Embryonic facial prominence (tissue), 1 donor: ENCODE data around the gene NUP62.
"Not testable (repeated sequence)": the region's sequence is repeated elsewhere in the genome, so short reads cannot be mapped to it uniquely, and the experiment has no call there.

Experiments
- DNase-seq: peaks from one replicate; pipeline ENCODE4 v3.0.0-alpha.2; 2016; ENCODE audit errors: extremely low spot score

NUP62 gene, protein sequence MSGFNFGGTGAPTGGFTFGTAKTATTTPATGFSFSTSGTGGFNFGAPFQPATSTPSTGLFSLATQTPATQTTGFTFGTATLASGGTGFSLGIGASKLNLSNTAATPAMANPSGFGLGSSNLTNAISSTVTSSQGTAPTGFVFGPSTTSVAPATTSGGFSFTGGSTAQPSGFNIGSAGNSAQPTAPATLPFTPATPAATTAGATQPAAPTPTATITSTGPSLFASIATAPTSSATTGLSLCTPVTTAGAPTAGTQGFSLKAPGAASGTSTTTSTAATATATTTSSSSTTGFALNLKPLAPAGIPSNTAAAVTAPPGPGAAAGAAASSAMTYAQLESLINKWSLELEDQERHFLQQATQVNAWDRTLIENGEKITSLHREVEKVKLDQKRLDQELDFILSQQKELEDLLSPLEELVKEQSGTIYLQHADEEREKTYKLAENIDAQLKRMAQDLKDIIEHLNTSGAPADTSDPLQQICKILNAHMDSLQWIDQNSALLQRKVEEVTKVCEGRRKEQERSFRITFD

DNA sequence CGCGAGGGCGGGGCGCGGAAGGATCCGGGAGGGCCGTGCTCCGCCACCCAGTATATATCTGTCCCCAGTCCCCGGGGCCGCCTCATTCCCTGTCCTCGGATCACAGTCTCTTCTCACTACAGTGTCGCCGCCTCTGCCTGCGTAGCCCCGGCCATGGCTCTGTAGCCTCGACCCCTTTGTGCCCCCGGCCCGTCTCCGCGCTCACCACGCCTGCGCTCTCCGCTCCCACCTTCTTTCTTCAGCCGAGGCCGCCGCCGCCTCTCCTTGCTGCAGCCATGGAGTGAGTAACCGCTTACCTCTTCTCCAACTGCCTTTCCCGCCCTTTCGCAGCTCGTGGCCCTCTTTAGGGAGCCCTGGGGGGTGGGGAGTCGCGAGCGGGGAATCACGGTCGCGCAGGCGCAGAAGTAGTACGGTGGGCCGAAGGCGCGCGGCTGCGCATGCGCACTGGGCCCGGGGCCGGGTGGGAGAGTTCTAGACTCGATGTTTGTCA is at the start of gene NUP62, which contains the start of gene ATF5:
Gene NUP62, minus strand, starts transcription at position 384 of the 490 bp plus-strand sequence. CDS start 19,697 bp downstream, outside the sequence.
Gene ATF5, plus strand, starts transcription at position 85 of the 490 bp plus-strand sequence. CDS start 1,646 bp downstream, outside the sequence.
- DNase-seq: no peak

DNA sequence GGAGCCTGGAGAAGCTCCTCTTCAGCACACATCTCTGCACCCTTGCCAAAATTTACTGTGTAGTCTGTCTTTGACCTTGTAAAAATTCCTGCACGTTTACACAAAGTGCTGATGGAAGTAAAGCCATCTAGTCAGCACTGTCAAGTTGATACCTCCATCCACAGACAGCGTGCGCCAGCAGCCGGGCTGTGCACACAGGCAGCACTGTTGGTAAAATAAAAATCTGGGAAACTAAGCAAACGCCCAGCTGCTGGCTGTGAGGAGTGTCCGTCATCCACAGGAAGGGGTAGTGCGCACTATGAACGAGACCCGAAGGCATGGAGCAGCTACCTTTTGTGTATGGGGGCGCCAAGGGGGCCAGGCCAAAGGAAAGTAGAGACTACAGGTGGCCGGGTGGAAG is 49.0 kb upstream of the NUP62 start:
- no peak for DNase-seq

DNA sequence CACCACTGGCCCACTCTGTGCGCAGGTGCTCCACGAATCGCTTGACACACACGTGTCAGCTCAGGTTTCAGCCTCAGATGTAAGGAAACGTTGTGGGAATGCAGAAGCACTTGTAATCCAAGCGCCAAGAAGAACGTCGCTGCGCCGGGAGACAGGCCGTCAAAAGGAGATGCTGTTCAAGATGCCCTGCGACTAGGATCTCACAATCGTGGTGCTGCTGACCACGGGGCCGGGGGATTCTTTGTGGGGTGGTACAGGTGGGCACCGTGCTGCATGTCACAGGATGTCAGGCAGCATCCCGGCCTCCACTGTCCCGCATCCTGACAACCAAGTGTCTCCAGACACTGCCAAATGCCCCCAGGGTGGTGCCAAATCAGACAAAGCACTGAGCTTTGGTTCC is 48.6 kb upstream of the NUP62 start:
- no peak for DNase-seq

DNA sequence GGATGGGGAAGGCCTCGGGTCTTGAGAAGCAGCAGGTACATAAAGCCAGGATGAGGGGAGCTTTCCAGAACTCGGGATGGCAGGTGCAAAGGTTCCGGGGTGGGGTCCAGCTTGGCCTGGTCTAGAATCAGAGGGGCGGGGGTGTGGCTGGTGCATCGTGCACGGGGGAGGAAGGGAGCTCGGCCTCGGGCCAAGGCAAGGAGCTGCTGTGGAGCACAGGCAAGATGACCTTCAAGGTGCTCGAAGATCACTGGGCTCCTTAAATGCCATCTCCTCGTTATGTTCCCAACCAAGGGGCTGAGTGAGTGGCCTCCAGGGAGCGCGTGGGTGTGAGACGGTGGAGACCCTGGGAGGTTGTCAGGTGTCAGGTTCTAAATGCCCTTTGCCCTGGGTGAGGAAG is 47.8 kb upstream of the NUP62 start:
- no peak for DNase-seq

DNA sequence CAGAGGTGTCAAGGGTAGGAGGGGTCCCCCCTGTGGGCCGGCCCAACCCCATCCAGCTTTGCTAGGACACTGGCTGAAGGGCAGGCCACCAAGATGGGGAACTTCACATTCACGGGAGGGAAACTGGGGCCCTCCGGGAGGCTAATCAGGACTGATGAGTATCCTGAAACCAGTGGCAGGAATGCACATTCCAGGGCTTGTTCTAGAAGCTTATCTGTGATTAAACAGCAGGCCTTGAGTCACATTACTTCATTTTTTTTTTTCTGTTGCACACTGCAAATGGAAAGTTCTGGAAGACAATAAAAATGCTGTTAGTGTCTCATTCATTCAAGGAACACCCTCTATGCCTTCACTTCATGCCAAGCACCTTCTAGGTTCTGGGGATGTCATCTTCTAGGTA is 47.2 kb upstream of the NUP62 start:
- DNase-seq: no peak

DNA sequence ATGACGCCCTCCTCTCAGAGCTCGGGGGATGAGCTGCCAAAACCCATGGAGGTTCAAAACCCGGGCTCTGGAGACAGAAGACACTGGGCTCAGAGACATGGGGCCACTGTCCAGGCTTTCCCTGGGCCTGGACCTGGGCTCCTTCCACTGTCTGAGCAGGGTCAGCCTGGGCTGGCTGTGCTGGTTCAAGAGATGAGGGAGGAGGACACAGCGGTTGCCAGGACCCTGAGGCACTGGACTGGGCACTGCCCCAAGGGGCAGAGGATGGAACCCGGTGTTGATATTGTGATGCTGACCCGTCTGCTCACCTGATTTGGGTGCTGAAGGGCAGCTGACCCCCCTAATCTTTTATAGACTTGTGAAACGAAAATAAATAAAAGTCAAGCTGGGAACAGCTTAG is 45.7 kb upstream of the NUP62 start:
- no peak for DNase-seq

DNA sequence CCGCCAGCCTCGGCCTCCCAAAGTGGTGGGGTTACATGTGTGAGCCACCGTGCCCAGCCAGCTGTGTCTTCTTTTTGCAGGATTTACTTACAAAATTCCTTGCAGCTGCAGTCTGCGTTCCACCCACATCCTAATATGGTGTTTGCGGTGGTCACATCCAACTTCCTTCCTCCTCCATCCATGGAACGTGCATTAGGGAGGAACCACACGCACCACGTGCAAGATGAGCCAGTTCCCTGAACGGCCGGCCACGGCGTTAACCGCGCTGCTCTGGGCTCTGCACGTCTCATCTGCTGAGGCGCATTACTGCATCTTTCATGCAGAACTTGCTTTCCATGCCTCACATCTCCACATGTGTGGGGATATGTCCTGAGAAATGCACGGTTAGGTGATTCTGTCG is 44.7 kb upstream of the NUP62 start:
- DNase-seq: no peak

DNA sequence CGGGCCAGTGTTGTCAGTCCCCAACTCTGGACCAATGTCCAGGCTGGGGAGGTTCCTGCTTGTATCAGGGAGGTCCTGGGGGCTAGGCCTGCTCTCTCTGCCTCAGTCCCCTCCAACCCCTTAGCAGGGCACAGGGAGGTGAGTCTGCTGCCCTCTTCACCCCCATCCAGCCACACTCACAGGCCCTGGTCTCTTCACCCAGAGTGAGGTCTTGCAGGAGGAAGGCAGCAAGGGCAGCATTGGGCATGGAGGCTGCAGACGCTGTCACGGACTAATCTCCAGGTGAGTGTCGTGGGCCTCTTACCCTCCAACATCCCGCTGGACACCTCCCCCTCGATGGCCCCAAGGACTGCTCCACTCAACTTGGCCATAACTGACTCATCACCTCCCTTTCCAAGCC is 43.5 kb upstream of the NUP62 start:
- no peak for DNase-seq

DNA sequence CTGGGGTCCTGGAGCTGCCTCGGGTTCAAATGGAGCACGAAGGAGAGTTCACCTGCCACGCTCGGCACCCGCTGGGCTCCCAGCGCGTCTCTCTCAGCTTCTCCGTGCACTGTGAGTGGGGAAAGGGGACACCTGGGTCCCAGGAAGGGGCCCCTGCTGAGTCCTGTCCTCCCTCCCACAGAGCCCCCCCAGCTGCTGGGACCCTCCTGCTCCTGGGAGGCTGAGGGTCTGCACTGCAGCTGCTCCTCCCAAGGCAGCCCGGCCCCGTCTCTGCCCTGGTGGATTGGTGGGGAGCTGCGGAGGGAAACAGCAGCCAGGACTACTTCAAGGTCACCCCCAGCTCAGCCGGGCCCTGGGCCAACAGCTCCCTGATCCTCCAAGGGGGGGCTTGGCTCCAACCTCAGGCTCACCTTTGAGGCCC is 42.7 kb upstream of the NUP62 start:
- no peak for DNase-seq

DNA sequence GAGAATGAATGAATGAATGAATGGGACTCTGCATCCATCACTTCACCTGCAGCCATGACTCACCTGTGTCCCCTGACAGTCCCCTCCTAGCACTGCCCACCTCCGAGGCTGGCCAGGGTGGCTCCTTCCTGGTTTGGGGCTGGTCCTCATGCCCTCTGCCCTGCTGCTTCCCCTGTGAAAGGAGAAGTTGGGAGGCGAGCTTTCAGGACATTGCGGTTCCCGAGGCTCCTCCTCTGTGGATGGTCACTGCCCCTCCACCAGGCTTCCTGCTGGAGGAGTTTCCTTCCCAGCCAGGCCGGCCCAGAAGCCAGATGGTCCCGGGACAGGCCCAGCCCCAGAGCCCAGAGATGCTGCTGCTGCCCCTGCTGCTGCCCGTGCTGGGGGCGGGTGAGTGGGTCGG is 40.1 kb upstream of the NUP62 start:
- DNase-seq: not testable (repeated sequence)

DNA sequence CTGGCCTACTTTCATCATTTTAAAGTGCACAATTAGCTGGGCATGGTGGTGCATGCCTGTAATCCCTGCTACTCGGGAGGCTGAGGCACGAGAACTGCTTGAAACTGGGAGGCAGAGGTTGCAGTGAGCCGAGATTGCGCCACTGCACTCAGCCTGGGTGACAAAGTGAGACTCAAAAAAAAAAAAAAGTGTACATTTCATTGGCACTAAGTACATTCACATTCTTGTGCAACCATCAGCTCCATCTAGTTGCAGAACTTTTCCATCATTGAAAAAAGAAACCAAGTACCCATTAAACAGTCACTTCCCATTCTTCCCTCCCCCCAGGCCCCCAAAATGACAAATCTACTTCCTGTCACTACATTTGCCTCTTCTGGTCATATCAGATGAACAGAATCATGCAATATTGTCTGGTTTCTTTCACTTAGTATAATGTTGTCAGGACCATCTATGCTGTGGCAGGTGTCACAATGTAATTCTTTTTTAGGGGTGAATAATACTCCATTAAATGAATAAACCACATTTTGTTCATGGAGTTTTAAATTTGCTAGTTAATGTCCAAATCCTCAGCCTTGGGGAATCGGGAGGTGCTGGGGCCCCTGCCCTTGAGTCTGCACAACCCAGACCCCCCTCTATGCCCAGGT is 39.1 kb upstream of the NUP62 start:
- no peak for DNase-seq

DNA sequence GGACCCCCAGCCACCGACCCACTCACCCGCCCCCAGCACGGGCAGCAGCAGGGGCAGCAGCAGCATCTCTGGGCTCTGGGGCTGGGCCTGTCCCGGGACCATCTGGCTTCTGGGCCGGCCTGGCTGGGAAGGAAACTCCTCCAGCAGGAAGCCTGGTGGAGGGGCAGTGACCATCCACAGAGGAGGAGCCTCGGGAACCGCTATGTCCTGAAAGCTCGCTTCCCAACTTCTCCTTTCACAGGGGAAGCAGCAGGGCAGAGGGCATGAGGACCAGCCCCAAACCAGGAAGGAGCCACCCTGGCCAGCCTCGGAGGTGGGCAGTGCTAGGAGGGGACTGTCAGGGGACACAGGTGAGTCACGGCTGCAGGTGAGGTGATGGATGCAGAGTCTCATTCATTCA is 31.7 kb upstream of the NUP62 start, which contains the start of gene SIGLEC11:
Gene SIGLEC11, minus strand, starts transcription at position 193 of the 400 bp plus-strand sequence. Its CDS starts 91 bp downstream, at position 102.
- DNase-seq: not testable (repeated sequence)

DNA sequence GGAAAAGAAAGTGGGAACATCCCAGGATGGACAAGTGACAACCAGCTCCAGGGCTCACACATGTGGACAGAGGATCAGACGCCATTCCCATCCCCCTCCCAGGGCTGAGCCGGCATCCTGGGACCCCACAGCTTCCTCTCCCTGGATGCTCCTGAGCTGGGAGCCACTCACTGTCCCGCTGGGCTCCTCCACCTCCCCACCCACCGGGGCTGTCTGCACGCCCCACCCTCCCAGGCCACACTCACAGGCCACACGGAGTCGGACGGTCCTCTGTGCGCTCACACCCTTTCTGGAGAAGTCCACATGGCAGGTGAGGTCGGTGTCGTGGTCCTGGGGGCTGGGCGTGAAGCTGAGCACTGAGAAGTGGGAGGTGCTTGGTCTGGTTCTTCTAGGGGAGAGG is 30.6 kb upstream of the NUP62 start:
- DNase-seq: not testable (repeated sequence)

DNA sequence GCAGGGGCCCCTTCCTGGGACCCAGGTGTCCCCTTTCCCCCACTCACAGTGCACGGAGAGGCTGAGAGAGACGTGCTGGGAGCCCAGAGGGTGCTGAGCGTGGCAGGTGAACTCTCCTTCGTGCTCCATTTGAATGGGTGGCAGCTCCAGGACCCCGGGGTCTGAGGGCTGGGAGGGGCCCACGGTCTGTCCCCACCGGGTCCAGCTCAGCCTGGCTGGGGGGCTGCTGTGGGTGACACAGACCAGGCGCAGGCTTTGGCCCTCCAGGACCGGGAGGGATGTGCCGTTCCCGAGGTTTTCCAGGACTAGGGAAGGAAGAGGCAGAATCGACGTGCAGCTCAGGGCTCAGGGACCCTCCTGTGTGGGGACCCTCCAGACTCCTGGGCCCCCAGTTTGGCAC is 29.3 kb upstream of the NUP62 start:
- DNase-seq: not testable (repeated sequence)

DNA sequence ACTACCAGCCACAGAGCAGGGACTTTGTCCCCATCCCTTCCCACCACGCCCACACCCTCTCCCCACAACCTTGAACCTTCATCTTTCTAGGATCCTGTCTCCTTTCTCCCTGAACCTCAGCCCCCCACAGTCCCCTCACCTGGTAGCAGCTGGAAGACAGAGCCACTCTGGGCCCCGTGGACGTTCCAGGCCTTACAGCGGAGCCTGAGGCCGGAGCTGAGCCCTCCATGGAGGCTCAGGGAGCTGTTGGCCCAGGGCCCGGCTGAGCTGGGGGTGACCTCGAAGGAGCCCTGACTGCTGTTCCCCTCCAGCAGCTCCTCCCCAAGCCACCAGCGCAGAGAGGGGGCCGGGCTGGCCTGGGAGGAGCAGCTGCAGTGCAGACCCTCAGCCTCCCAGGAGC is 28.8 kb upstream of the NUP62 start:
- DNase-seq: not testable (repeated sequence)

DNA sequence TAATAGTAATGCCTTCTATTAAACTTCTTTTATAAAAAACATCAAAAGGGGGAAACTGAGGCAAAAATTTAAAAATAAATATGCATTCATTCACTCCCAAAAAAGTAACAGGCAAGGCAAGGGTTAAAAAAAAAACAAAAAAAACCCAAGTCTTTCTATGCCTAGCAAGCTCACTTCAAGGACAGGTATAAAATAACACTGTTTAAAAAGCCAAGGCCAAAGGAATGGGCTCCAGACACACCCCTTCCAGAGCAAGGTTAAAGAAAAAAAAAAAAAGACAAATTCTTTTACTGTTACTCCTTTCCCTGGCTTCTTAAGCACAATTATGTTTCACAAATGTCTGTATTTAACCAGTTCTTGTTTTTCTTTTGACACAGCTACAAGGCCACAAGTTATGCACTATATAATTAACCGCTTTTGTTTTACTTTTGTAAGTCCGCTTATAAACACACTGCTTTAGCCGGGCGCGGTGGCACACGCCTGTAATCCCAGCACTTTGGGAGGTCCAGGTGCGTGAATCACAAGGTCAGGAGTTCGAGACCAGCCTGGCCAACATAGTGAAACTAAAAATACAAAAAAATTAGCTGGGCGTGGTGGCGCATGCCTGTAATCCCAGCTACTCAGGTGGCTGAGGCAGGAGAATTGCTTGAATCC is 28.1 kb upstream of the NUP62 start:
- DNase-seq: no peak

DNA sequence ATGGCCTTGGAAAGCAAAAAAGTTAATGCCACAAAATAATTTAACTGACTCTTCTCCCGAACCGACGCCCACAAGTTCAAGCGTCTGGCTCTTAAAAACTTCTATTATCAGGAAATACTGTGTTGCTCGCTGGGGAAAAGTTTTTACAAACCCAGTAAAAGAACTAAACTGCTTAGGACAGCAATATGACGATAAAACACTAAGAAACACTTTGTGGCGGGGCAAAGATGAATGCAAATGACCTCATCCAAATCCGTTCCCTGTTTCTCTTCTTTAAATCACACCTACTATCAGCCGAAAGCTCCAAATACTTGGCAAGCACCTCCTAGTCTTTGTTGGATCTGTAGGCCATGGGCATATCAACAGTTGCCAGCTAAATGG is 26.8 kb upstream of the NUP62 start:
- DNase-seq: no peak

DNA sequence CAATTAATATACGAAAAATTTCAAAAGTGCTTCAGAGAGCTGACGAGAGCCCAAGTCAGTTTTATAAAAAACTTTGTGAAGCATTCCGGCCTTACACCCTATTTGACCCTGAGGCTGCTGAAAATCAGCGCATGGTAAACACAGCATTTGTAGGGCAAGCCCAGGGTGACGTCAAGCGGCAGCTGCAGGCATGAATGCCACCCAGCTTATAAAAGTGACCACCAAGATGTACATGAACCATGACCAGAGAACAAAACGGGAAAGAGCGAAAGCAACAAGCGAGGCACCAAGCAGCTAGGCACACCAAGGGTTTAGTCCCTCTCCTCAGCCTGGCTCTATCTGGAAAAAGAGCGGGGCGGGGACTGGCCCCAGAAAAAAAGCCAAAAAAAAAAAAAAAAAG is 25.6 kb upstream of the NUP62 start:
- no peak for DNase-seq

DNA sequence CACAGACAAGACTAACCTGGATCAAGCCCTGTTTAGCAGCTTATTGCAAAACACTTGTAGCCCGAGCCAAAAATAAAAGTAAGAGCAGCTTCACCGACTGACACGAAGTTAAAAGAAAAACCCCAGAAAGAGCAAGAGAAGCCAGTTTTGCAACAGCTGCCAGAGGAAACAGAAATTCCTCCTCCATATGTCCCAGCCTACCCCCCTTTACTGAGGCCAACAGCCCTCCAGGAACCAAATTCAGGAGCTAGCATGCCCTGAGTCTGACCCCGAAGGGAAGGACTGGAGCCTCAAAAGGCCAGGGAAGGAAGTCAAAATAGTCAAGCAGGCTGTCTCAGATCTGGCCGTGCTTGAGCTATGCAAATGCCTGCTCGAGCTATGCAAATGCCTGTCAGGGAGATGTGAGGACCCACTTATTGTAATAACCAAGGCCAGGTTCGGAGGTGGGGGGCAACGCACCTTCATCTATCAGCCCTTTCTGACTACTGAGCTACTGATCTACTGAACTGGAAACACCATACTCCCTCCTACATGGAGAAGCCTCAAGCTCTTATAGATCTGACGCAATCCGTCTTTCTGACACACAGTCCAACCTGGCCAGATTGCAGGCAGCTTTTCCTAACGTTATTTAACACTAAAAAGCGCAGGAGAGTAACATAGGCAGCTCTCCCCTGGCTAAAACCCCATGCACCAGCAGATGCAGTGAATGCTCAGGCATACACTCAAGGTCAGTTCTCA is 25.0 kb upstream of the NUP62 start:
- DNase-seq: no peak

DNA sequence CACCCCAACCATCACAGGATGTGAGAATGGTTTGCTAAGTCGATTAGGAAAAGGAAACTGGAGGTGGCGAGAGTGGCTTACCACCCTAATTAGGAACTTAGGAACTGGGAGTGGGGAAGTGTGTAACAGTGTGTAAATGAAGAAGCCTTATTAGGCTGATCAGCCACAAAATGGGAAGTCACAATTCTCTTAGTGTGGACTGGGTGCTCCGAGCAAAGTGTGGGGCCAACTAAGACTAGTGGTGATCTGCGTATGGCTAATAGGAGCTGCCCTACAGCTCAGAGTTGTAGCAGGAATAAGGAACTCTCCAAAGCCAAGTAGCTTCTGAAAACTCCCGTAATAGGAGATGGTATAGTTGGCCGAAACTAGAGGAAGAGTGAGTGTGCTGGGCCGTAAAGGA is 24.1 kb upstream of the NUP62 start:
- no peak for DNase-seq

DNA sequence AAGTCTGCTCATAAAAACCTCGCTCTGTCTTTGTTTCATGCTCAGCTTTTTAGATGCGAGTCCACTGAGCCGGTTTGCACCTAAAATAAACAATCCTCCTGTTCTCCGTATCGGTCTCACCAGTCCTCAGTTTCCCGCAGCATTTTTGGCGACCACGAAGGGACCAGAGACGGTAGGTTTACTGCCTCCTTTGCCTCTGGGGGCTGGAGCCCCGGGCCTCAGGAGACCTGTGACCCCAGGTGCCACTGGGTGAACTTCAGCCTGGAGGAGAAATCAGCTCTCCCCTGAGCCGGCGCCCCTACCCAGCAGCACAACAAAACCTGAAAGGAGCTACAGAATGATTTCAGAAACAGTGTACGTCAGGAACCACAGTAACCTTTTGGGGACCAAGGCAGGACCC is 23.6 kb upstream of the NUP62 start:
- no peak for DNase-seq

DNA sequence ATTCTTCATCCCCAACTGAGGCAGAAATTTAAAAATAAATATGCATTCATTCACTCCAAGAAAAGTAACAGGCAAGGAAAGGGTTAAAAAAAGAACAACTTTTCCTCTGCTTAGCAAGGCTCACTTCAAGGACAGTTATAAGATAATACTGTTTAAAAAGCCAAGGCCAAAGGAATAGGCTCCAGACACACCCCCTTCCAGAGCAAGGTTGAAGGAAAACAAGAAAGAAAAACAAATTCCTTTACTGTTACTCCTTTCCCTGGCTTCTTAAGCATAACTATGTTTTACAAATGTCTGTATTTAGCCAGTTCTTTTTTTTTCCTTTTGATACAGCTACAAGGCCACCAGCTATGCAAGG is 23.2 kb upstream of the NUP62 start:
- no peak for DNase-seq
